Stimulated activated CD4-positive, alpha-beta T cell treated with anti-CD3 and anti-CD28 coated beads, Interleukin-1b, Interleukin-23, amount 100 ng/mL, for 24 hours (primary cell): ENCODE measurements around the gene TMEM272.
A peak's percentile ranks its signal among the peaks of the same experiment; 100 is the strongest.

ENCODE experiments used
- DNase-seq, 4 experiments: peaks; one replicate each; pipeline ENCODE4 v3.0.0-alpha.2; 2020; ENCODE audit warnings: low read depth in 4 of 4, low spot score in 1 of 4

Gene TMEM272

DNA sequence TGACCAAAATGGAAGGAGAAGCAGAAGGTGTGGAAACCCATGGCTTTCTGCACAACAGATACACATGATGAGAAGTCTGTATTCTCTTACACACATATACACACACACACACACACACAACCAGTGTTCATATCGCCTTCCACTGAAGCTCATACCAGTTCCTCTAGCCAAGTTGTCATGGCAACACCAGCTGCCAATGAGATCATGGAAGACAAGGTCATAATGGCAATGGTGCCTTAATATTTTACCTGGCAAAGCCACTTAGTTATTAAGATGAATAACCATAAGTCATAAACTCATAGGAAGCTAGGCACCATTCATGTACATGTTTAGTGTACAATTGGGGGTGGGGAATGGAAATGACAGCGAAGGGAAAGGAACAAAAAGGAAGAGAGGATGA is 38.4 kb downstream of the TMEM272 start:
- no peak for DNase-seq

DNA sequence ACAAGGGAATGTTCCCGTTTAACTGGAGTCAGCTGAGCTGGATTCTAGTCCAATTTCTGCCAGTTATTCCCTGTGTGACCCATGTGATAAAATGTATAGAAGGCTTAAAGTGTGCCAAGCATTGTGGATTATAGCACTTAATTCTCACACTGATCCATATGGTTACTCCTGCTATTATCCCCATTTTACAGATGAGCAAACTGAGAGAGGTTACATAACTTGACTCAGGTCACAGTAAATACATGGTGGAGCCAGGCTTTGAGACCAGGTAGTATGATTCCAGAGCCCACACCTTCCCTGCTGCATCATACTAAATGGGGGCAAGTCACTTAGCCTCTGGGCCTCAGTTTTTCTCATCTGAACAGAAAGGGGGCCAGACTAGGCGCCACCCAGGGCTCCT is 39.1 kb downstream of the TMEM272 start:
- DNase-seq: no peak

DNA sequence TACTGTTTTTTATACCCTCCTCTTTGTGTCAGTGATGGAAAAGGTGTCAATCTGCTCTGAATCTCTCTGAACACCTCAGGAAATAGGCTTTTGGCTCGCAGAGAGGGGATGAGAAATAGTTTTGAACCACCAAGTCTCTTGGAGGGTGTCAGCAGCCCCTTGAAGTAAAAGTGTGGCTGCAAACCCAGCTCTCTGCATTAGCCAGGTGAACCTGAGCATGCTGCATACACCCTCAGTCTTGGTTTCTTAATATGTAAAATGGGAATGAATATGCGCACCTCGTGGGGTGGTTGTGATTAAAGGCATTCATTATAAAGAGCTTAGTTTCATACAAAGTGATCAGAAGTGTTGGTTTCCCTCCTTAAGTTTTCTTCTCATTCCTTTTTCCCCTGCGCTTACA is 39.7 kb downstream of the TMEM272 start:
- DNase-seq: no peak

DNA sequence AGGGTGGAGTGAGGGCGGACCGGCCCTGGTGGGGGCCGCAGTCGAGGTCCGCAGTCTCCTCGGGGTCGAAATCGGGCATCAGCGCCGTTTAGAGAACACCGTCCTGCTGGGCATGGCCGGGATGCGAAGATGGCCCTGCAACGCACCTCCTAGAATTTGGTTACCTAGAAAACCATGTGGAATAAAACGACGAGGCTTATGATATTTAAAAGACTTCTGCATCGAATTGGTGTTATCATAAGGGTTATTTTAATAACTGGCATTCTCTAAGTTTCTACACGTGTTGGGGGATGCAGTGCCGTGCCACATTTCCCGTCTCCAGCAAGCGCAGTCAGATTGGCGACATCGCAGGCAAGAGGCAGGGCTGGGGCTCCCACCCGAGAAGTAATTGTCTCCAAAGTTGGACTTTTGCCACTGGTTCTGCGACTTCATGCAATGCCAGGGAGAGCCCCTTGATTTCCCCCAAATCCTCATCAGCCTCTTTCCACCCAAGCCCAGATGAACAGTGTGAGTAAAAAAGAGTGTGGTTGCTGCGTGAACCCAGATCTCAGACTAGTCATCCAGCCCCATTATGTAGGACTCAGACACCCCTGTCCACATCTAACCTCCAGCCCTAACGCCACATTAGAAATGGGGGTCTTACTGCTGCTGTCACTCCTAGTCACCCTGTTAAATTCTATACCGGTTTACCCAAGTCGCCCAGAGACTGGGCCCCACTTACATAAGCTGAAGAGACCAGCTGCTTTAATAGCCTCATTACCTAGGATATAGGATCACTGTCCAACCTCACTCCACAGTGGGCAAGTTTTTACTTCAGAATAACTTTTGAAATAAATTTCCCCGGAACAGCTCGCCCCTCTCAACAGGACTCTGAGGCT is 40.4 kb downstream of the TMEM272 start:
- no peak for DNase-seq

DNA sequence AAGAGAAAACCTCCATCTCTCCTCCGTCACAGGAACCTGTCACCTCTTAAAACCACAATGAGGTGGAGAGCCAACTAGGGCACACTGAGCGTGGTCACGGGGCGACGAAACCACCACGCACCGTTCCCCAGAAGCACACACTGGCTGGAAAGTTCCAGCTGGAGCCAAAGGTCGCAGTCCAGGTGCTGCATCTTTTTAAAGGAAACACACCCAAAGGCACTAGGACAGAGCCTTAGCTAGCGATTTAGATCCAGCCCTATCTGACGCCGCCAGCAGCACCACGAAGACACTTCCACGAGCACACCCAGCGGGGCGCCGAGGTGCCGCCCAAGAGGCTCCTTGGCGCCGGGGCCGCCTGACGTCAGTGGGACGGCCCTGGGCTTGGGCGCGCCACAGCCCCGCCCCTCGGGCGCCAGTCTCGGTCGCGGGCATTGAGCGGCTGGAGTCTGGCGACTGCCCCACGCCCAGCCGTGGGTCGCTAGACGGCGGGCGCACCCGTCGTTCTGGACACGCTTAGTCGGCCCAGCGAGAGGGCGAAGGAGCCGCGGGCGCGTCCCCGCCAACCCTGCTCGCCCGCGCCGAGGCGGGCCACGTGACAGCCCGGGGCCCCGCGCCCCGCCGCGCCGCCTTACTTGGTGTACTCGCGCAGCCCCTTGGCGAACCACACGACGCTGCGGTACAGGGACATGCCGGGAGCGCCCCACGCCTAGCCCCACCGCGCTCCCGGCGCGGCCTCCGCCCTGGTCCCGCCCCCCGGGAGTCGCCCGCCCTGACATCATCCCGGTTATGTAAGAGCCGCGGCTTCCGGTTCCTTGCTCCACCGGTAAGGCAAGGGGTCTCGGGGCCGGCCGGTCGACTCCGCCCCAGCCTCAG is 41.3 kb downstream of the TMEM272 start, which contains the start of gene DHRS12:
TSS of gene DHRS12 (minus strand) at position 742 of the 873 bp plus-strand sequence. CDS start 4,504 bp downstream, outside the sequence.
- peak; percentile 52 to 77 (median 67) for DNase-seq

DNA sequence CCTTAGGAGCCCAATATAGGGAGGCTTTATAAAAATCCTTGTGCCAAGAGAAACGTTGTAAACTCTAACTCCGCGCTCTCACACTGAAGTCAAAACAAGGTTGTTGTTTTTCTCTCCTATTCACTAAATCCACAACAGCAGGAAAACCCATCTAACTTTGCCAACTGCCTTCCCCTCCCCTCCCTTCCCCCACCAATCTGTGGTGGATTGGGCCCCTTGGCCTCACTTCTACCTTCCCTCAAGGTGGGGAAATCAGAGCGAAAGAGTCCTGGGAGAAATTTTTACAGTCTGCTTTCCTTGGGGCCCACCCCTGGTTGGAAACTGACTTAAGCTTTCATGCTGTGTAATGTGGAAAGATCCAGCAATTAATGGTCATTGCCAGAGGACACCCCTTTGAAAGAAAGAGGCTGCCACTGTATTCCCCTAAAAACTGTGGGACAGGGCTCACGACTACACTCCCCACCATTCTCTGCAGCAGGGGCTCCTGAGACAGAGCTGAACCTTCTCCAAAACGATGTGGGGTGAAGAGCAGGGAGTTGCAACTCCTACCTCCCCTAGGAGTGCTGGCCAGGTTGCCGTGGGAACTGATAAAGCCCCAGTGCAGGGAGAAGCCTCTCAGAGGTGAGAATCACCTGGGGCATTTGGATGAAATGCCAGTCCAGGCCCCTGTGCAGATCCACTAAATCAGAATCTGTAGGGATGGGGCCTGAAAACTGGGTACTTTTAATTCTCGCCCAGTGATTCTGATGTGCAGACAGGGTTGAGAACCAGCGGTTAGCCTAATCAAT is 42.2 kb downstream of the TMEM272 start:
- DNase-seq: no peak

DNA sequence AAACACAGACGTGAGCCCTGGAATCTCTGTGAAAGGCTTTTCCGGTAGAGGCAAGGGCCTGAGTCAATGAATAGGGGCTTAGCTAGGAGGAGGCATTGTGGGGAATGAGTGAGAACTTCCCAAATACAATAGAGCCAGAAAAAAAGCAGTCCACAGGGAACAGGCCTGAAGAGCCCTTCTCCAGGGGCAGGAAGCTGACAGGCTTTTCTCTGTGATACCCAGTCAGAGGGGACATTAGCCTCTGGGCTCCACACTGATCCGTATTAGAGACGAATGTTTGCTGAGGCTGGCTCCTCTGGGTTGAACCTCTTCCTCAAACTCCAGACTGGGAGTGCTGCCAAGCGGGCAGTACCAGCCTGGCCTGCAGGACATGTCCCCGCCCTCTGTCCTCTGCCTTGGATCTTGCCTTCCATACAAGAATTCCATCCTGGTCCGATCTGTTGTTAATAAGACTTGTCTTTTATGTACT is 43.3 kb downstream of the TMEM272 start:
- no peak for DNase-seq

DNA sequence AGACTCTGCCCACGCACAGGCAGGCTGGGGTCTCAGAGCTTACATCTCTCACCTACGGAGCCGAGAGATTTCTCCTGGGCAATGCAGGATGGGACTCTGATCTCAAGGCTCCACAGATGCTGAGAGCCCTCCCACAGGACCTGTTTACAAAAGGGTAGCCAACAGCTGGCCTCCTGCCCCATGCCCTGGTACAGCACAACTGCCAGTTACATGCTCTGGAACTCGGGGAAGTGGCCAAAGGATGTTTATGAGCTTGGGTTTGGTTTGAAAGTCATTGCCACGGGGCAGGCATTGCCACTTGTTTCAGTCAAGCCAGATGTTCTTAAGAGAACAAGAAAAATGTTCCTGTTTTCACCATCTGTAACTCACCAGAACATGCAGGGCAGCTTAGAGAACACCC is 44.5 kb downstream of the TMEM272 start:
- no peak for DNase-seq

DNA sequence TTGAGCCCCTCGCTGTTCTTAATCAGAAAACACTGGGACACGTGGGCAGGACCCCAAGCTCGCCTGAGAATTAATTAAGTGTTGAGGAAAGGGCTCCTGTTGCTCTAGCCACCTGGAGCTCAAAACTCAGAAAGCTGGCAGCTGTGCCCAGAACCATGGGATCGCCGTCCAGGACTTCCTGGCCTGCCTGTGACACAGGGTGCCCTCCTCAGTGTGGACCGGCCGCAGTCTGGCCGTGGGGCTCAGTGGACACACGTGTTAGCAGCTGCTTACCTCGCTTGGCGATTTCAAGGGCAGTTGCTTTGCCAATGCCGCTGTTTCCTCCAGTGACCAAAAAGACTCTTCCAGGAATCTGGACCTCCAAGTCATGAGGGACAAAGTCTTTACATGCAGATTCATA is 45.7 kb downstream of the TMEM272 start:
- no peak for DNase-seq

DNA sequence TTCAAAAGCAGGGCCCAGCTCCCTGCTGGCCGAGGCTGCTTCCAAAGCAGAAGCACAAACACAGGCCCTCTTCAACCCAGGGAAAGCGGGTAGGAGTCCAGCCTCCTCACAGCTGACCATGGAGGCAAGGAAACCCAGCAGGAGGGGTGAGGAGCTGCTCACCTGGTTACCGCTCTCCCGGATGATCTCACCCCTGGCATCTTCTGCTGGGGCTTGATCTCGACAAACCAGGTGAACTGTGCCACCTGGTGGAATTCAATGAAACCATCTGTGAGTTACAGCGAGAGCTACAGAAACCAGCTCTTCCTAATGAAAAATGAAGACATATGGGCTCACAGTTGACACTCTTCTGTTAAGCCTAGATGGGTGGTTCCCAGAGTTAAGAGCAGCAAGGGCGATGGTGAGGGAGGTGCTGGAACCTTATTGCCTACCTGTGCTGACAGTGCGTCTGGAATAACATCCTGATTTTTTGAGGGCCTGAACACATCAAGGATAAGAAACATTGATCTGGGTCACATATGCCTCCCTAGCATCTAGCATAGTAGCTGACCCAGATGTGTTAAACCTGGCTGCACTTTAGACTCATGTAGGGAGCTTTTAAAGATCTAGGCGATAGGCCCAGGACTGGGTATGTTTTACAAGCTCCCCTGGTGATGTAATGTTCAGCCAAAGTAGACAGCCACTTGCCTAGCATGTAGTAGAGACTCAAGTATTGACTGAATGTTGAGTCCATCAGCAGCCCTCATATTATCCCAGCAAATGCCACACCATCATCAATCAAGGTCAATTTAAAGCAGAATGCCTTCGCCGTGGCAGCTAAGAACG is 47.1 kb downstream of the TMEM272 start:
- peak in 1 of 4 experiments; percentile 40 for DNase-seq

DNA sequence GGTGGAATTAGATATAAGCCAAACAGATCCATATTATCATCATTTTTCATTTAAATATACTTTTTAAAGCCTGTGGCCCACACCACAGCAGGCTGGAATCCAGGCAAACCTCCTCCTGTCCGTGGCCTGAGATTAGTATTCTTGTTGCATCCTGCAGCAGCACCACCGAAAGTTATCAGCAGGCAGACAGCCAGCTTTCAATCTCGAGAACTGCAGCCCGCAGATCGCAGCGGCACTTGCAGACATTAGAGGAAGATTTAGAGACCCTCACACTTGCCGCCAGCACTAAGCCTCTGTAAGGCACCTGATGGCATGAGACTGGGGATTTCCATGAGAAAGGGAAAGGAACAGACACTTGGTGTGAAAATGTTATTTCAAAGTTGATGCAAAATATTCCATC is 48.4 kb downstream of the TMEM272 start:
- no peak for DNase-seq

DNA sequence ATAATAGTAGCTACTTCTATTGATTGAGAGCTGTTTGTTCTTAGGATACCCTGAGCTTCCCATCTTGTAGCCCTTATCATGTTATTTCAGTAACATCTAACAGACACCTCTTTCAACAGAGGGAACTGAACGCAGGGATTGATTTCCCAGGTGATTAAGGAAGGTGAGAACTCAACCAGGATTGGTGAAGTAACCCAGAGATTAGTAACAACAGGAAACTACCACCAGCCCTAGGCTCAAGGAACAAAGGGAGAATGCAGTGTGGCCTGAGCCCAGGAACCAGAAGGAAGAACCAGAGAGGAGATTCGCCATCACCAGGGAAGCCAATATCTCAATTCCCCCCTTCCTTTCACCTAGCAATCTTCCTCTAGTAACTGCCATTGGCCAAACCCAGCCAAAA is 49.6 kb downstream of the TMEM272 start:
- DNase-seq: no peak

DNA sequence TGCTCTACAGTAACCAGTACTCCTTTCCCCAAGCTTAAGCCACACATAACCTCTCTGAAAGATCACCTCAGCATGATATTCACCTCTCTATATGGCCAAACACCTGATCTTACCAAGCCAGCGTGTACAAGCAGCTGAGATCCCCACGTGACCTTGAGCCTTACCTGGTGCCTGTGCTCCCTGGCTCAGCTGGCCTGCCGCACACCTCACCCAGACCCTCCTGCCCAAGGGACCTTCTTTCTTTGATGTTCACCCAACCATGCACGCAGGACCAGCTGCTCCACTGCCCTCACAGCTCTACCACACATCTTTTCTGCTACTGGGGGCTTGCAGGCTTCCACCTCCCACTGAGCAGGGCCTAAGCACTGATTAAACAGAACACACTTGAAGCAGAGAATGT is 50.0 kb downstream of the TMEM272 start:
- no peak for DNase-seq

DNA sequence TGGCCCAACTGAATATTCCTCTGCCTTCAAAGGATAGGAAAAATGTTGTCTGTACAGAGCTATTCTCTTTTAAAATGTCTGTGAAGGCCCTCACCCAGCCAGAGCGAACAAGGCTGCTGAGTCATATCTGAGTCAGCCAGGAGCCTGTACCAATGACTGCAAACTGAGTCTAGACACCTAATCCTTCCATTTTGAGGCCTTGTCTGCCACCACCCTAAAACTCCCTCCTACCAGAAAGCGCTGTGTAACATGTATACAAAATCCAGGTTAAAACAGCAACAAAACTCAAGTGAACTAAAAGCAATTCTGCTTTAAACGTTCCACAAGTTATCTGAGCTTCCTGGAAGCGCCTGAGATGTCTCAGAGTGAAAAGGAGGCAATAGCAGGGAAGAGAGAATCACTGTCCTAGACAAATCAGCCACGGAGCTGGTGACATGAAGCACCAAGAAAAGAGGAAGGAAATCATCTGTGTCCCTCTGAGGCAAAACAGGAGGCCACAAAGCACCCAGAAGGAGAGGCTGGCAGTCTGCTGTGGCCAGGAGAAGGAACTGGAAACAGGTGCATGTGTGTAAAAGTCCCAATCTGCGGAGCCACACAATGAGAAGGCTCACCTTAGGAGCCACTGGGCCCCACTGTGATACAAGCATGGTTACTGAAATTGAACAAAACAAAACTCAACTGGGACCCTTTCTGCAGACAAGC is 51.3 kb downstream of the TMEM272 start:
- peak in 3 of 4 experiments; percentile 34 to 50 (median 50) for DNase-seq

DNA sequence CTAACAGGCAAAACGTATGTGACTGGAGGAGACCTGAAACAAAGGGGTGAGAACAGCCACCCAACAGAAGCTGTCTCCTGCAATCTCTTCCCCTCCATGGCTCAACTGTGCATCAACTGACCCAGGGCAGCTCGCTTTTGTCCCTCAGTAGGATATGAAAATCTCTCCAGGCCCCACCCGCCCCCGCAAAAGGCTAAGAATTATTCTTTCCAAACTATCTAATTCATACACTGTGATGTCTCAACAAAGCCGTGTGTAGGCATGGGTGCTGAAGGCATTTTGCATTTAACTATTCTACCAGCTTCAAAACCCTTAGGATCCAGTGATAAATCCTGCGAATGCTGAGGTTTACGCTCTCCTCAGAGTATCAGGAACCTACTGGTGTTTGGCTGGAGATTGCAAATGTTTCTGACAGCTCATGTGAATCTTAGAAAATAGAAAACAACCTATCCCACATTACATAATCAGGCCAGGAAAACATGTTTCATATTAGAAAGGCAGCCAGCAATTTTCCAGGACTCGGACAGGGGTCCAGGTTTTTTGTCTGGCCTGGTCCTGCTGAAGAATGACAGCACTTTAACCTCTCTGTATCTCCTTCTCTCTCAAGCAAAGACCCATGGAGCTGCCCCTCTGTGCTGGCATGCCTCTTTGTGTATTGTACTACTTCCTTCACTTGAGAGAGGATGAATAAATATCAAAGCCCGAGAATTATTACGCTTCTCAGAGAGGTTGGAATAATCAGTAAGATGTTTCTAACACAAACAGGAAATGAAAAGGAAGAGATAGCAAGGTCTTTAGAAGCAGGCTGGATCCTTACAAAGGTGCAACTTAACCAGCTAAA is 58.3 kb downstream of the TMEM272 start:
- no peak for DNase-seq

DNA sequence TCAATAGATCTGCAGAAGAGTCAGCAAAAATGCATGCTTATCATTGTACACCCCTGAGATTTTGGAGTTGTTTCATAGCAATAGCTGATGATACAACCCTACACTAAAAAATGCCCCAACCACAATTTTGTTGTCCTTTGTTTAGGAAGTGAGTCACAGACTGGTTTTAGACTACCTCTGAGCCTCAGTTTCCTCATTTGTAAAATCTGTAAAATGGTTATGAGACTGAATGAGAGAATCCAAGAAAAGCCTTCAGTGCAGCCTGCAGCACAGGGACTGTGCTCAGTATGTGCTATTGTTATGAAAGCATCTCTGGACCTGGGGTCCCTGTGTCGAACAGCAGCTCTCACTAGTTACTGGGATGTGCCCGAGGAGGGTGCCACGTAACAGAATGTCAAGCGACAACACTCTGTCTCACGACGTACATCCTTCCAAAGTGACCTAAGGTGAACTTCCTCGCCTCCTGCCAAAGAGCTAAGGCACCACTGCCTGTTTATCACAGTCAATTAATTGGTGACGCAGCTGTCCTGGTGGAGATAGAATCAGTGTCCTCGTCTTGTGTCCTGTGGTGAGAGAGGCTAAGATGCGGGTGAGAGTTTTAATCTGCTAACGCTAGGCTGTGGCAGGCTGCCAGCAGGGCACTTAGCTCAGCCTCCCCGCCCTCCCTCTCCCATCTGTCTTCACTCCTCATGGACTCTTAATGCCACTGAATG is 59.1 kb downstream of the TMEM272 start:
- no peak for DNase-seq

DNA sequence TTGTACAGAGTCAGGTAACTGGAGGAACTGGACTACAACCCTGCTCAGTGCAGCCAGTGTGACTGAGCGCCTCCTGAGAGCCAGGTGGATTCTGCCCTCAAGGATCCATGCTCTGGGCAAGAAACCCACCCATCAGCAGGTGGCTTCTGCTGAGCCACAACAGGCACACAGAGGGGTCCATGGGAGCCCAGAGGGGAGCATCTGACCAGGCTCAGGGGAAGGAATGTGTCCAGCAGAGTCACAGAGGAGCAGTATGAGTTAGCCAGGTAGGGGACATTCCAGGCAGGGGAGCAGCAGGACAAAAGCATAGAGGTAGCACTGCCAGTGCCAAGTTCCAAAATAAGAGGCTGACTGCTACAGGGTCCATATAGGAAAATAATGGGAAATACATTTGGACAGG is 60.9 kb downstream of the TMEM272 start:
- DNase-seq: no peak
